Renal cortex interstitium (tissue), 11 donors: ENCODE measurements around the gene ATP8A1. TPM values are rescaled to one million over a fixed set of nuclear protein-coding genes. Genes with fewer than 3 reads are reported as not detected.

ENCODE experiments used
- DNase-seq, 11 donors: peaks; one replicate each; pipeline ENCODE4 v3.0.0-alpha.2; 2013; ENCODE audit warnings: low read depth in 9 of 11, low spot score in 4 of 11; ENCODE audit errors: extremely low read depth in 1 of 11
- polyA plus RNA-seq, 3 donors: library from polyadenylated mRNA; unstranded; fragments of 120-200 nt; gene quantifications; one replicate each; pipeline ENCODE4 v1.2.1, GENCODE V29; 2013; ENCODE audit not compliant: insufficient read length in 3 of 3

Gene ATP8A1
- polyA plus RNA-seq, 3 donors, result 27.3 to 36.1 (median 31.1) TPM

GRCh38 chr4:42454755-42455420 lies 202.0 kb downstream of the ATP8A1 start:
- DNase-seq, result no peak

GRCh38 chr4:42453612-42454011 lies 203.3 kb downstream of the ATP8A1 start:
- no peak for DNase-seq

- DNase-seq, result no peak
Measured at GRCh38 chr4:42452823-42453222, 204.1 kb downstream of the ATP8A1 start.

GRCh38 chr4:42446823-42447222 lies 210.1 kb downstream of the ATP8A1 start:
- no peak for DNase-seq

- no peak for DNase-seq
Measured at GRCh38 chr4:42445038-42445437, 211.9 kb downstream of the ATP8A1 start.

- DNase-seq, result no peak
Measured at GRCh38 chr4:42442601-42443000, 214.3 kb downstream of the ATP8A1 start.

GRCh38 chr4:42440083-42440482 lies 216.8 kb downstream of the ATP8A1 start:
- DNase-seq, result no peak

- peak in 3 of 11 donors; percentile 38 to 40 (median 38) for DNase-seq
Measured at GRCh38 chr4:42436928-42437565, 219.9 kb downstream of the ATP8A1 start.

GRCh38 chr4:42428036-42428435 lies 228.9 kb downstream of the ATP8A1 start:
- DNase-seq, result no peak

- DNase-seq, result no peak
Measured at GRCh38 chr4:42425146-42426065, 231.5 kb downstream of the ATP8A1 start.

GRCh38 chr4:42420140-42420539 lies 236.8 kb downstream of the ATP8A1 start:
- DNase-seq, result no peak

GRCh38 chr4:42417550-42417949 lies 239.4 kb downstream of the ATP8A1 start:
- DNase-seq, result no peak

GRCh38 chr4:42416017-42416416 lies 240.9 kb downstream of the ATP8A1 start:
- DNase-seq, result no peak

GRCh38 chr4:42415281-42415680 lies 241.6 kb downstream of the ATP8A1 start:
- DNase-seq, result no peak

GRCh38 chr4:42412251-42412650 lies 244.7 kb downstream of the ATP8A1 start:
- no peak for DNase-seq

GRCh38 chr4:42411803-42412202 lies 245.1 kb downstream of the ATP8A1 start:
- DNase-seq, result no peak

GRCh38 chr4:42410446-42410845 lies 246.5 kb downstream of the ATP8A1 start:
- no peak for DNase-seq

GRCh38 chr4:42404001-42404400 lies 252.9 kb downstream of the ATP8A1 start:
- no peak for DNase-seq

GRCh38 chr4:42401171-42401570 lies 255.7 kb downstream of the ATP8A1 start:
- no peak for DNase-seq

- no peak for DNase-seq
Measured at GRCh38 chr4:42399393-42399792, 257.5 kb downstream of the ATP8A1 start.
